ENCODE measurements around the gene ATG7.
A peak's percentile ranks its signal among the peaks of the same experiment; 100 is the strongest.
"Not testable (repeated sequence)": the region's sequence is repeated elsewhere in the genome, so short reads cannot be mapped to it uniquely, and the experiment has no call there.

ATG7 gene

GRCh38 chr3:11522398-11522715 lies 250.2 kb downstream of the ATG7 start:
- Histone ChIP-seq H3K36me3 (ENCODE audit: control insufficient read depth, insufficient read depth, low read length) (no peaks in the 10 kb centered on the region), H3K9ac (ENCODE audit: low read length) (no peak overlapping the region), H3K4me1 (ENCODE audit: control insufficient read depth, insufficient read depth, low read length) (peaks cover 5% of the 10 kb centered on the region), H3K27ac (ENCODE audit: low read depth, low read length) (no peak overlapping the region), H3K27me3 (ENCODE audit: control insufficient read depth, insufficient read depth, low read length) (no peaks in the 10 kb centered on the region), H3K4me3 (ENCODE audit: low read length) (no peak overlapping the region)

GRCh38 chr3:11522953-11523571 lies 250.9 kb downstream of the ATG7 start:
- Histone ChIP-seq H3K4me1 (ENCODE audit: control insufficient read depth, insufficient read depth, low read length) (peaks cover 5% of the 10 kb centered on the region), H3K9ac (ENCODE audit: low read length) (no peak overlapping the region), H3K27ac (ENCODE audit: low read depth, low read length) (peak overlapping the region; percentile 48), H3K4me3 (ENCODE audit: low read length) (no peak overlapping the region), H3K36me3 (ENCODE audit: control insufficient read depth, insufficient read depth, low read length) (no peaks in the 10 kb centered on the region), H3K27me3 (ENCODE audit: control insufficient read depth, insufficient read depth, low read length) (no peaks in the 10 kb centered on the region)

GRCh38 chr3:11523572-11524101 lies 251.4 kb downstream of the ATG7 start:
- Histone ChIP-seq H3K36me3 (ENCODE audit: control insufficient read depth, insufficient read depth, low read length) (no peaks in the 10 kb centered on the region), H3K9ac (ENCODE audit: low read length) (no peak overlapping the region), H3K27ac (ENCODE audit: low read depth, low read length) (peak overlapping the region; percentile 48), H3K4me3 (ENCODE audit: low read length) (no peak overlapping the region), H3K4me1 (ENCODE audit: control insufficient read depth, insufficient read depth, low read length) (peaks cover 5% of the 10 kb centered on the region), H3K27me3 (ENCODE audit: control insufficient read depth, insufficient read depth, low read length) (no peaks in the 10 kb centered on the region)

GRCh38 chr3:11526121-11526520 lies 253.9 kb downstream of the ATG7 start:
- not testable (repeated sequence) for H3K9ac ChIP-seq (ENCODE audit: low read length); H3K27me3 ChIP-seq (ENCODE audit: control insufficient read depth, insufficient read depth, low read length); H3K36me3 ChIP-seq (ENCODE audit: control insufficient read depth, insufficient read depth, low read length); H3K4me3 ChIP-seq (ENCODE audit: low read length); H3K4me1 ChIP-seq (ENCODE audit: control insufficient read depth, insufficient read depth, low read length); H3K27ac ChIP-seq (ENCODE audit: low read depth, low read length)

GRCh38 chr3:11529281-11529680 lies 257.1 kb downstream of the ATG7 start:
- no peaks in the 10 kb centered on the region for H3K36me3 ChIP-seq (ENCODE audit: control insufficient read depth, insufficient read depth, low read length)
- H3K4me1 ChIP-seq (ENCODE audit: control insufficient read depth, insufficient read depth, low read length) = peaks cover 4% of the 10 kb centered on the region
- no peak overlapping the region for H3K9ac ChIP-seq (ENCODE audit: low read length)
- no peak overlapping the region for H3K4me3 ChIP-seq (ENCODE audit: low read length)
- H3K27me3 ChIP-seq (ENCODE audit: control insufficient read depth, insufficient read depth, low read length) = no peaks in the 10 kb centered on the region
- no peak overlapping the region for H3K27ac ChIP-seq (ENCODE audit: low read depth, low read length)

- H3K27ac ChIP-seq (ENCODE audit: low read depth, low read length) = no peak overlapping the region
- H3K9ac ChIP-seq (ENCODE audit: low read length) = no peak overlapping the region
- peaks cover 4% of the 10 kb centered on the region for H3K4me1 ChIP-seq (ENCODE audit: control insufficient read depth, insufficient read depth, low read length)
These were observed 258.0 kb downstream of the ATG7 start for GRCh38 chr3:11530153-11530721.

GRCh38 chr3:11532931-11533391 lies 260.8 kb downstream of the ATG7 start:
- no peak overlapping the region for H3K4me3 ChIP-seq (ENCODE audit: low read length)
- H3K4me1 ChIP-seq (ENCODE audit: control insufficient read depth, insufficient read depth, low read length) = peaks cover 4% of the 10 kb centered on the region
- H3K27ac ChIP-seq (ENCODE audit: low read depth, low read length) = no peak overlapping the region
- H3K9ac ChIP-seq (ENCODE audit: low read length) = no peak overlapping the region
- no peaks in the 10 kb centered on the region for H3K27me3 ChIP-seq (ENCODE audit: control insufficient read depth, insufficient read depth, low read length)
- no peaks in the 10 kb centered on the region for H3K36me3 ChIP-seq (ENCODE audit: control insufficient read depth, insufficient read depth, low read length)

More at GRCh38 chr3:11530153-11530721, 258.0 kb downstream of the ATG7 start:
- H3K36me3 ChIP-seq (ENCODE audit: control insufficient read depth, insufficient read depth, low read length) = no peaks in the 10 kb centered on the region
- H3K27me3 ChIP-seq (ENCODE audit: control insufficient read depth, insufficient read depth, low read length) = no peaks in the 10 kb centered on the region
- no peak overlapping the region for H3K4me3 ChIP-seq (ENCODE audit: low read length)

GRCh38 chr3:11534011-11534792 lies 262.0 kb downstream of the ATG7 start:
- Histone ChIP-seq H3K27me3 (ENCODE audit: control insufficient read depth, insufficient read depth, low read length) (no peaks in the 10 kb centered on the region), H3K9ac (ENCODE audit: low read length) (no peak overlapping the region), H3K27ac (ENCODE audit: low read depth, low read length) (no peak overlapping the region), H3K36me3 (ENCODE audit: control insufficient read depth, insufficient read depth, low read length) (no peaks in the 10 kb centered on the region), H3K4me3 (ENCODE audit: low read length) (no peak overlapping the region), H3K4me1 (ENCODE audit: control insufficient read depth, insufficient read depth, low read length) (peaks cover 4% of the 10 kb centered on the region)

- Histone ChIP-seq H3K27ac (ENCODE audit: low read depth, low read length) (no peak overlapping the region), H3K4me3 (ENCODE audit: low read length) (no peak overlapping the region), H3K4me1 (ENCODE audit: control insufficient read depth, insufficient read depth, low read length) (peaks cover 2% of the 10 kb centered on the region)
These were observed 262.6 kb downstream of the ATG7 start for GRCh38 chr3:11534793-11535101.

GRCh38 chr3:11535243-11535960 lies 263.2 kb downstream of the ATG7 start:
- no peaks in the 10 kb centered on the region for H3K4me1 ChIP-seq (ENCODE audit: control insufficient read depth, insufficient read depth, low read length)
- no peaks in the 10 kb centered on the region for H3K36me3 ChIP-seq (ENCODE audit: control insufficient read depth, insufficient read depth, low read length)
- H3K27ac ChIP-seq (ENCODE audit: low read depth, low read length) = no peak overlapping the region
- no peaks in the 10 kb centered on the region for H3K27me3 ChIP-seq (ENCODE audit: control insufficient read depth, insufficient read depth, low read length)
- H3K9ac ChIP-seq (ENCODE audit: low read length) = no peak overlapping the region
- H3K4me3 ChIP-seq (ENCODE audit: low read length) = no peak overlapping the region

More at GRCh38 chr3:11534793-11535101, 262.6 kb downstream of the ATG7 start:
- no peak overlapping the region for H3K9ac ChIP-seq (ENCODE audit: low read length)
- no peaks in the 10 kb centered on the region for H3K36me3 ChIP-seq (ENCODE audit: control insufficient read depth, insufficient read depth, low read length)
- H3K27me3 ChIP-seq (ENCODE audit: control insufficient read depth, insufficient read depth, low read length) = no peaks in the 10 kb centered on the region

GRCh38 chr3:11536132-11536935 lies 264.1 kb downstream of the ATG7 start:
- peaks cover 1% of the 10 kb centered on the region for H3K4me1 ChIP-seq (ENCODE audit: control insufficient read depth, insufficient read depth, low read length)
- no peaks in the 10 kb centered on the region for H3K36me3 ChIP-seq (ENCODE audit: control insufficient read depth, insufficient read depth, low read length)
- no peaks in the 10 kb centered on the region for H3K27me3 ChIP-seq (ENCODE audit: control insufficient read depth, insufficient read depth, low read length)
- no peak overlapping the region for H3K4me3 ChIP-seq (ENCODE audit: low read length)
- no peak overlapping the region for H3K27ac ChIP-seq (ENCODE audit: low read depth, low read length)
- no peak overlapping the region for H3K9ac ChIP-seq (ENCODE audit: low read length)

All from rectal smooth muscle tissue (tissue), 1 donor.